ENCODE data around the gene PHYKPL. TPM values are rescaled to one million over a fixed set of nuclear protein-coding genes. Genes with fewer than 3 reads are reported as not detected.

PHYKPL gene
- total RNA-seq, 1 donor from 2014 or later, result 70.2 TPM

- H3K9me3 Mint-ChIP-seq (ENCODE audit: unreplicated experiment), result no peaks in the 10 kb centered on the region
- H3K27me3 Mint-ChIP-seq (ENCODE audit: unreplicated experiment), result no peaks in the 10 kb centered on the region
- H3K4me1 Mint-ChIP-seq (ENCODE audit: unreplicated experiment), result peaks cover 23% of the 10 kb centered on the region
- H3K4me3 Mint-ChIP-seq (ENCODE audit: unreplicated experiment), result no peak overlapping the region
- H3K36me3 Mint-ChIP-seq (ENCODE audit: unreplicated experiment), result peaks cover 53% of the 10 kb centered on the region
- DNase-seq (ENCODE audit: extremely low spot score, unreplicated experiment), result no peak
- TF ChIP-seq, protein P1, sequence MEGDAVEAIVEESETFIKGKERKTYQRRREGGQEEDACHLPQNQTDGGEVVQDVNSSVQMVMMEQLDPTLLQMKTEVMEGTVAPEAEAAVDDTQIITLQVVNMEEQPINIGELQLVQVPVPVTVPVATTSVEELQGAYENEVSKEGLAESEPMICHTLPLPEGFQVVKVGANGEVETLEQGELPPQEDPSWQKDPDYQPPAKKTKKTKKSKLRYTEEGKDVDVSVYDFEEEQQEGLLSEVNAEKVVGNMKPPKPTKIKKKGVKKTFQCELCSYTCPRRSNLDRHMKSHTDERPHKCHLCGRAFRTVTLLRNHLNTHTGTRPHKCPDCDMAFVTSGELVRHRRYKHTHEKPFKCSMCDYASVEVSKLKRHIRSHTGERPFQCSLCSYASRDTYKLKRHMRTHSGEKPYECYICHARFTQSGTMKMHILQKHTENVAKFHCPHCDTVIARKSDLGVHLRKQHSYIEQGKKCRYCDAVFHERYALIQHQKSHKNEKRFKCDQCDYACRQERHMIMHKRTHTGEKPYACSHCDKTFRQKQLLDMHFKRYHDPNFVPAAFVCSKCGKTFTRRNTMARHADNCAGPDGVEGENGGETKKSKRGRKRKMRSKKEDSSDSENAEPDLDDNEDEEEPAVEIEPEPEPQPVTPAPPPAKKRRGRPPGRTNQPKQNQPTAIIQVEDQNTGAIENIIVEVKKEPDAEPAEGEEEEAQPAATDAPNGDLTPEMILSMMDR (IDR thresholded peaks at IDR 0.05), result no peak
- peak overlapping the region; percentile 5 for H3K27ac Mint-ChIP-seq (ENCODE audit: unreplicated experiment)
These were observed 23.1 kb downstream of the PHYKPL start for GRCh38 chr5:178209334-178210072.

DNA sequence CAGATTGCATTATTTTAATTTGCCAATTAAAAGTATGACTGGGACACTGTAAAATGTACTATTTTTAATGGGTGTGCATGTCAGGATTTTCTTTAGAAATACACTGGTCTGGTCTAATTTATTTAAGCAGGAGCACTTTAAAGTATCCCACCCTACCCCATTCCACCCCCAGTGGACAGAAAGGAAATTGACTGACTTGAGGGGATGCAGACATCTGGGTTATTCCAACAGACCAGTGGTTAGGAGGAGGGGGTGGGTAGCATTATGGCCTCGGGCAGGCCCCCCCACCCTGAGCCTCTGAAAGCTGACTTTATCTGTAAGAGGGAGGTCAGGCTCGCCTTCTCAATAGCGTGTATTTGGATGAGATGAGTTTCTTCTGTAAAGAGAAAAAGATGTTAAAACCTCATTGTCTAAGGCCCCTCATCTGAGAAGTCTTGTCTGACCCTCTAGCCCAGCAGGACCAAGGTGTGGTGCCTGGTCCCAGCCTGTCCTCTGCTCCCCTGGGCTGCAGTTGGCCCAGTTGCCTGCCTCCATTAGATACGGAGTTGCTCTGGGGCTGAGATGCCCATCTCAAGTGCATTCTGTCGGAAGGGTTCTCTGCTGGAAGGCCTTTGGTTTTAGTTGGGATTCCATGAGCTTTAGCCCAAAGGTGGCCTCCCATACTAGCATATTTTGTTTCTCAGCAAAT lies 23.9 kb downstream of the PHYKPL start:
- TF ChIP-seq, protein P1 (IDR thresholded peaks at IDR 0.05), result peak; percentile 27
- DNase-seq (ENCODE audit: extremely low spot score, unreplicated experiment), result no peak
- H3K27me3 Mint-ChIP-seq (ENCODE audit: unreplicated experiment), result no peaks in the 10 kb centered on the region
- no peak overlapping the region for H3K4me3 Mint-ChIP-seq (ENCODE audit: unreplicated experiment)
- no peak overlapping the region for H3K27ac Mint-ChIP-seq (ENCODE audit: unreplicated experiment)
- peaks cover 53% of the 10 kb centered on the region for H3K36me3 Mint-ChIP-seq (ENCODE audit: unreplicated experiment)
- no peaks in the 10 kb centered on the region for H3K9me3 Mint-ChIP-seq (ENCODE audit: unreplicated experiment)
- H3K4me1 Mint-ChIP-seq (ENCODE audit: unreplicated experiment), result peaks cover 25% of the 10 kb centered on the region

DNA sequence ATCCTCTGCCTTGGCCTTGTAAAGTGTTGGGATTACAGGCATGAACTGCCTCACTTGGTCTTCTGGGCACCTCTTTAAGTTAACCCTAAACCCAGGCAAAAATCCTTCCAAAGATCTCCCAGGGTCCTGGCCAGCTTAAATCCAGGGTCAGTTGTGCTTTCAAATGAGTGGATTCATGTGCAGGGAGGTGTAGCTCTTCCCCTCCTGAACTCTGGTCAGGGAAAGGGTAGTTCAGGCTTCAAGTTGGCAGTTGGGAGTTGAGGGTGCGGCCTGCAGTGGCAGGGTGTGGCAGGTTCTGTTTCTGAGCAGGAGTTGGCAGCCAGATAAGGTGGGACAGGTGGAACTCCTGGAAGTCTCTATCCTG lies 24.7 kb downstream of the PHYKPL start:
- TF ChIP-seq, protein P1 (IDR thresholded peaks at IDR 0.05), result no peak
- Mint-ChIP-seq H3K4me1 (ENCODE audit: unreplicated experiment) (peaks cover 26% of the 10 kb centered on the region), H3K9me3 (ENCODE audit: unreplicated experiment) (no peaks in the 10 kb centered on the region), H3K27me3 (ENCODE audit: unreplicated experiment) (no peaks in the 10 kb centered on the region), H3K27ac (ENCODE audit: unreplicated experiment) (peak overlapping the region; percentile 62), H3K4me3 (ENCODE audit: unreplicated experiment) (no peak overlapping the region), H3K36me3 (ENCODE audit: unreplicated experiment) (peaks cover 50% of the 10 kb centered on the region)
- no peak for DNase-seq (ENCODE audit: extremely low spot score, unreplicated experiment)

GRCh38 chr5:178207183-178207916 lies 25.3 kb downstream of the PHYKPL start:
- no peak for DNase-seq (ENCODE audit: extremely low spot score, unreplicated experiment)
- peak overlapping the region; percentile 18 for H3K4me3 Mint-ChIP-seq (ENCODE audit: unreplicated experiment)
- H3K27me3 Mint-ChIP-seq (ENCODE audit: unreplicated experiment), result no peaks in the 10 kb centered on the region
- no peaks in the 10 kb centered on the region for H3K9me3 Mint-ChIP-seq (ENCODE audit: unreplicated experiment)
- H3K4me1 Mint-ChIP-seq (ENCODE audit: unreplicated experiment), result peaks cover 26% of the 10 kb centered on the region
- H3K27ac Mint-ChIP-seq (ENCODE audit: unreplicated experiment), result peak overlapping the region; percentile 62
- TF ChIP-seq, protein P1 (IDR thresholded peaks at IDR 0.05), result no peak
- H3K36me3 Mint-ChIP-seq (ENCODE audit: unreplicated experiment), result peaks cover 50% of the 10 kb centered on the region

All from osteocyte (in vitro differentiated cells).